Pons (tissue), 1 donor: ENCODE results near the gene AMDHD1.
"Not testable (repeated sequence)": the region's sequence is repeated elsewhere in the genome, so short reads cannot be mapped to it uniquely, and the experiment has no call there.

Experiments used
- DNase-seq: peaks from one replicate; pipeline ENCODE4 v3.0.0-alpha.2; 2016; ENCODE audit warnings: low spot score

AMDHD1 gene

GRCh38 chr12:95963096-95963495 lies 20.0 kb downstream of the AMDHD1 start:
- DNase-seq = no peak

GRCh38 chr12:95966287-95966870 lies 23.2 kb downstream of the AMDHD1 start:
- DNase-seq = no peak

GRCh38 chr12:95967301-95967700 lies 24.2 kb downstream of the AMDHD1 start:
- DNase-seq = no peak

GRCh38 chr12:95969116-95969515 lies 26.0 kb downstream of the AMDHD1 start:
- not testable (repeated sequence) for DNase-seq

- DNase-seq = no peak
Measured at GRCh38 chr12:95970905-95971304, 27.8 kb downstream of the AMDHD1 start.

- no peak for DNase-seq
Measured at GRCh38 chr12:95972832-95973456, 29.8 kb downstream of the AMDHD1 start.

- no peak for DNase-seq
Measured at GRCh38 chr12:95974358-95974757, 31.2 kb downstream of the AMDHD1 start.

GRCh38 chr12:95975491-95975890 lies 32.4 kb downstream of the AMDHD1 start:
- no peak for DNase-seq

GRCh38 chr12:95976416-95976832 lies 33.3 kb downstream of the AMDHD1 start:
- DNase-seq = no peak

GRCh38 chr12:95977764-95978305 lies 34.7 kb downstream of the AMDHD1 start:
- no peak for DNase-seq

GRCh38 chr12:95978351-95978750 lies 35.2 kb downstream of the AMDHD1 start:
- DNase-seq = no peak

- no peak for DNase-seq
Measured at GRCh38 chr12:95978774-95979173, 35.6 kb downstream of the AMDHD1 start.

GRCh38 chr12:95980437-95980836 lies 37.3 kb downstream of the AMDHD1 start:
- no peak for DNase-seq

GRCh38 chr12:95982602-95983001 lies 39.5 kb downstream of the AMDHD1 start:
- DNase-seq = no peak

GRCh38 chr12:95984682-95985081 lies 41.6 kb downstream of the AMDHD1 start:
- DNase-seq = no peak

GRCh38 chr12:95986635-95987570 lies 43.8 kb downstream of the AMDHD1 start:
- no peak for DNase-seq

GRCh38 chr12:95988506-95989275 lies 45.6 kb downstream of the AMDHD1 start:
- no peak for DNase-seq

- DNase-seq = no peak
Measured at GRCh38 chr12:95989504-95990123, 46.5 kb downstream of the AMDHD1 start.

GRCh38 chr12:95990136-95990535 lies 47.0 kb downstream of the AMDHD1 start:
- DNase-seq = no peak

GRCh38 chr12:95993907-95994306 lies 50.8 kb downstream of the AMDHD1 start:
- DNase-seq = no peak

GRCh38 chr12:95994476-95994875 lies 51.3 kb downstream of the AMDHD1 start:
- DNase-seq = no peak
